IPS DF 6.9 (cell line): Measurements from ENCODE around the gene GATA5.

Experiments used
- DNase-seq: peaks from one replicate; pipeline ENCODE4 v3.0.0-alpha.2; 2013; ENCODE audit warnings: low read depth, low spot score
- H3K27ac ChIP-seq: one replicate; pipeline ENCODE4 v1.5.1; 2013; ENCODE audit warnings: low read length, control low read depth
- H3K27me3 ChIP-seq: 2 replicates; pipeline ENCODE4 v1.6.1; 2013; ENCODE audit warnings: mild to moderate bottlenecking, low read length; ENCODE audit not compliant: control insufficient read depth, insufficient read depth
- H3K36me3 ChIP-seq: 2 replicates; pipeline ENCODE4 v1.6.1; 2013; ENCODE audit warnings: low read length; ENCODE audit not compliant: control insufficient read depth, insufficient read depth
- H3K4me1 ChIP-seq: 2 replicates; pipeline ENCODE4 v1.6.1; 2013; ENCODE audit warnings: low read length; ENCODE audit not compliant: control insufficient read depth, insufficient read depth
- H3K4me3 ChIP-seq: 2 replicates; pipeline ENCODE4 v1.5.1; 2013; ENCODE audit warnings: mild to moderate bottlenecking, low read length
- H3K9me3 ChIP-seq: 2 replicates; pipeline ENCODE4 v1.6.1; 2013; ENCODE audit warnings: low read length, inconsistent platforms; ENCODE audit not compliant: control insufficient read depth, insufficient read depth
- WGBS: extraction: QIAGEN DNeasy Blood & Tissue Kit; methylation state at CpG from one replicate; pipeline ENCODE4 v1.1.7; 2013; ENCODE audit warnings: mixed read lengths, missing lambda C conversion rate; ENCODE audit not compliant: insufficient read length, insufficient coverage; 5-methylcytosine and 5-hydroxymethylcytosine counted together

Gene GATA5

DNA sequence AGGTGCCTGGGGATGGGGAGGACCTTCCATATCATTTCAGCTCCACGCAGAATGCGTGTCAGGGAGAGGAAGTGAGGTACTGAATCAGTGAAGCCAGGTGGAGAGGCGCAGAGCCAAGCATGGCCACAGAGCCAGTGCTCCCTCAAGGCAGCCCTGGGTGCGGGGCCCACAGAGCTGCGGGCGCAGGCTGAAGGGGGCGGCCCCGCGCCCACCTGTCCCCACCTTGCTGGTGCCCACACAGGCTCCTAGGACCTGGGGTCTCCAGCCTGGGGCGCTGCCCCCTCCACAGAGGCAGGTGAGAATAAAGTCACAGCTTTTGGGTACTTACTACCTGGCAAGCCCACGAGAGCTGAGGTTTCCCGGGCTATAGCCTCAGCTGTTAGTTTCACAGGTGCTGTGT lies 40.0 kb upstream of the GATA5 start:
- no peak for DNase-seq
- WGBS, result no CpG with 5 or more reads among the region's 12 CpGs
- no peaks in the 10 kb centered on the region for H3K27me3 ChIP-seq

DNA sequence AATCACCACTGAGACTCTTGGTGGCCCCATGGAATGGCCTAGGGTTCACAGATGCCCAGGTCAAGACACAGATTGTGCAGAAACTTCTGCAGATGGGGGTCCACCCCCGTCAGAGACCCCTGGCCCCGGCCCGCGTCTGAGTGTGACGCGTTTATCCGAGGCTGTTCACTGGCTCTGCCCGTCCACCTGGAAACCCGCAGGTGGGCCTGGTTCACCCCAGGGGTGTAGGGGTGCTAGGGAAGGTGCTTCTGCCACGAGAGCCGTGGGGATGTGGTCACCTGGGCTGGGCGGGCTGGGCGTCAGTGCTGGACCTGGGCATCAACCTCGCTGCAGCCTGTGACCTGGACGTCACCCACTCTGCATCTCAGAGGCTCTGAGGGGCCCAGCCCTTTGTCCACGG lies 39.5 kb upstream of the GATA5 start:
- Histone ChIP-seq H3K27ac (no peak overlapping the region), H3K9me3 (no peaks in the 10 kb centered on the region), H3K4me1 (peaks cover 1% of the 10 kb centered on the region; the same call in 1 of the 2 replicates), H3K27me3 (no peaks in the 10 kb centered on the region), H3K4me3 (no peak overlapping the region), H3K36me3 (no peaks in the 10 kb centered on the region)
- WGBS, result no CpG with 5 or more reads among the region's 16 CpGs
- DNase-seq, result no peak

More for the DNA sequence above, 40.0 kb upstream of the GATA5 start:
- Histone ChIP-seq H3K4me3 (no peak overlapping the region), H3K4me1 (peaks cover 1% of the 10 kb centered on the region; the same call in 1 of the 2 replicates), H3K36me3 (no peaks in the 10 kb centered on the region), H3K27ac (no peak overlapping the region), H3K9me3 (no peaks in the 10 kb centered on the region)

DNA sequence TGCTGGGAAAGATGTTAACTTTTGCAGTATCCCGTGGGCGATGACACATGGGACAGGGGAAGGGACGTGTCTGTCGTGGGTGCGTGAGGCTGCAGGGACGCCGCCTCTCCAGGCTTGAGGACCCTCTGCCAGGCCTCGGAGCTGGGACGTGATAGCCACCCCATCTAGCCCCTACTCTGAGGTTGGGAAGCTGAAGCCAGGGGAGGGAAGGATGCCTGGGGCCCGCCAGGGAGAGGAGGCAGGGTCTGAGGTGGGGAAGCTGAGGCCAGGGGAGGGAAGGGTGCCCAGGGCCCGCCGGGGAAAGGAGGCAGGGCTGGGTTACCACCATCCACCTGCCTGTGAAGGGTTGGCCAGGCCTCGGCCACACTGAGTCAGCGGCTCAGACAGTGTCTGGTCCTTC lies 38.2 kb upstream of the GATA5 start:
- H3K27me3 ChIP-seq, result no peaks in the 10 kb centered on the region
- H3K4me1 ChIP-seq, result peaks cover 1% of the 10 kb centered on the region; the same call in 1 of the 2 replicates
- no peak overlapping the region for H3K27ac ChIP-seq
- no peak overlapping the region; the same call in 1 of the 2 replicates for H3K4me3 ChIP-seq
- DNase-seq, result no peak
- no peaks in the 10 kb centered on the region for H3K36me3 ChIP-seq
- no peaks in the 10 kb centered on the region for H3K9me3 ChIP-seq
- WGBS, result no CpG with 5 or more reads among the region's 14 CpGs

DNA sequence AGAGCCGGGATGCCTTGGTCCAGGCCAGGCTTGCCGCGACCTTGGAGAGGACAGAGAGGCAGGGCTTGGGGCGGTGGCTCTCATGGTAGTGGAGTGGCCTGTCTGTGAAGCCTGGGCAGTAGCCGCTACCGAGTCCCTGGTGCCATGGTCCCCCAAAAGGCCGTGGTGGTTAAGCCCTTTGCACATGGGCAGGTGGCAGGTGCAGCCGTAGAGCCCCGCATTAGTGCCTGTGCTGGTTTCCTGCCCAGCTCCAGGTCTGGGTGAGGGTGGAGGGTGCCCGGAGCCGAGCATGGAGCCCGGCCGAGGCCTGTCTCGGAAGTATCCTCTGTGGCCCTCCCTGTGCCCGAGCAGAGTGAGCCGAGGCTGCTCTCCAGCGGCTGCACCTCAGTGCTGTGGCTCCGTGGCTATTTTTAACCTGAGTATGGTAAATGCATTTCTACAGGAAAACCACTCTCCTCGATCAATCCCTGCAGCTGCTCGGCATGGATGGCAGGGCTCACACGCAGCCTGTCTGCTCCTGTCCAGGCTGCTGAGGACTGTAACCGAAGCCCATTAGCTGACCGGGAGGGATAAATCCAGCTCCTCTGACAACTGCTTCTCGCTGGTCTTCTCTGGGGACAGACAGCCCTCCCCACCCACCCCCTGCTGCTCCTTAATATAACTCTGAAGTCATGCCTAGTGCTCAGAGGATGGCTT lies 36.3 kb upstream of the GATA5 start:
- H3K36me3 ChIP-seq, result no peaks in the 10 kb centered on the region
- no peak overlapping the region for H3K27ac ChIP-seq
- no peaks in the 10 kb centered on the region for H3K27me3 ChIP-seq
- H3K9me3 ChIP-seq, result no peaks in the 10 kb centered on the region
- peaks cover 1% of the 10 kb centered on the region; the same call in 1 of the 2 replicates for H3K4me1 ChIP-seq
- no CpG with 5 or more reads among the region's 24 CpGs for WGBS
- H3K4me3 ChIP-seq, result no peak overlapping the region; the same call in 1 of the 2 replicates
- no peak for DNase-seq

DNA sequence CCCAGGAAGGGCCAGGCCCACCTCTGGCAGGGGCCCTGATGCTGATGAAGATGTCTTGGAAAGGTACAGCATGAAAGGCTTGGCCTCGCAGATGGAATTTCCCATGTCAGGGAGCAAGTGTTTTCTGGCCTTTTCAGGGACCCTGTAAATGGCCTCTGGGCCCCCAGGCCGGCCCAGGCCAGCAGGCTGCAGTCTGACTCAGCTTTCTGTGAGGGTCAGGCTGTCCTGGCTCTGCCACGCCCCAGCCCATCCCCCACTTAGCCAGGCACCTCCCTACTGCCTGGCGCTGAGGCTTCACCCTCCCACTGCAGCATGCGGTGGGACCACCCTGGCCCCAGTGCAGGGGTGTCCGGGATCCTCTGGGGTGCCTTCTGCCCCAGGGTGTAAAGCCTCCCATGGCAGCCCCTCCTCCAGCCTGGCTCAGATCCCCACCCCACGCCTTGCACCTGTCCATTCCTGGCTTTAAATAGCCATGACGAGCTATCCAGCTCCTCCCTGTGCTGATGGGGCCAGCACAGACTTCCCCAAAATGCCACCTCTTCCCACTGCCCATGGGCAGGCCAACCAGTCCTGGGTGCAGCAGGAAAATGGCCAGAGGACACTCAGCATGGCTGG lies 35.6 kb upstream of the GATA5 start:
- peaks cover 1% of the 10 kb centered on the region; the same call in 1 of the 2 replicates for H3K4me1 ChIP-seq
- no CpG with 5 or more reads among the region's 8 CpGs for WGBS

DNA sequence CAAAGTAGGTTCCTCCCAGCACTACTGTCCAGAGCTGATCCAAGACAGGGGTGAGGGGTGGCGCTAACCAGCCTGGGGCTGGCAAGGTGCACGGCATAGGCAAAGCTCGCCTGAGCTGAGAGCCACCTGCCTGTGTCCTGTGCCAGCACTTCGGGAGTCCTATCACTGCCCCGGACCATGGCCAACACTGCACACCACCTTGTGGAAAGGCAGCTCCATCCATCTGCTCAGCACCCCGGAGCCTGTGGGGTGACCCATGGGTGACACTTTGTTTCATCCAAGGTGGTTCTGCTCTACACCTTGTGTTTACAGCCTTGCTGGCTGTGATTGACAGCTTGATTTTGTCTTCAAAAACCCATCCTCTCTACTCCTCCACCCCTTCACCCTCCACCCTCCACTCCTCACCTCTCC lies 32.9 kb upstream of the GATA5 start:
- Histone ChIP-seq H3K36me3 (no peaks in the 10 kb centered on the region), H3K9me3 (no peaks in the 10 kb centered on the region), H3K4me1 (peaks cover 1% of the 10 kb centered on the region; the same call in 1 of the 2 replicates), H3K4me3 (no peak overlapping the region), H3K27ac (no peak overlapping the region), H3K27me3 (no peaks in the 10 kb centered on the region)
- no peak for DNase-seq
- WGBS, result no CpG with 5 or more reads among the region's 6 CpGs

More for the DNA sequence above, 35.6 kb upstream of the GATA5 start:
- Histone ChIP-seq H3K36me3 (no peaks in the 10 kb centered on the region), H3K27ac (no peak overlapping the region), H3K27me3 (no peaks in the 10 kb centered on the region), H3K9me3 (no peaks in the 10 kb centered on the region), H3K4me3 (no peak overlapping the region; the same call in 1 of the 2 replicates)
- no peak for DNase-seq

DNA sequence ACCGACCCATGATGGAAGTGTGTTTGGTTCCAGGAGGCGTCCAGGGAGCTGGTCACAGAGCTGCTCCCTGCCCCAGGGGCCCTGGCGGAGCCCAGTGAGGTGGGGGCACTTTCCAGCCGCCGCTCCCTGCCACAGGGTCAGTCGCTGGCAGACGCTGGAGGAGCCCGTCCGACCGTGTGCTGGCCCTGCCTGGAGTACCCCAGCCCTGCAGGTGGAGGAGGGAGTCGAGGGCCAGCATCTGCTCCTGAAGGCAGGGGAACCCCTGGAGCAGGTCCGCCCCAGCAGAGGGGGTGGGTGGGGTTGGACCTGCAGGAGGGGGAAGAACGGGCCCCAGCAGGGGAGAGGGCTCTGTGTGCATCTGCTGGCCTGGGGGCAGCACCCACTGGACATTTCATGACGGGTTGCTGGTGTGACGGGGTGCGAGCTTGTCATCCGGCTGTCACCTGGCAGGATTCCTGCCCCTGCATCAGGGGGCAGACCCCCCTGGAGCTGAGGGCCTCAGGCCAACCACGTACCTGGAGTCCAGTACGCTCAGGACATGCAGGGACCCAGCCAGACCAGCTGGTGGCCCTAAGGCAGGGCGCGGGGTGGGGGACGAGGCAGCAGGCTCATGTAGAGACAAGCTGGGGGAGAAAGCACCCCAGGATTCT lies 32.3 kb upstream of the GATA5 start:
- H3K27me3 ChIP-seq, result no peaks in the 10 kb centered on the region
- no CpG with 5 or more reads among the region's 22 CpGs for WGBS
- no peak overlapping the region for H3K4me3 ChIP-seq
- peaks cover 1% of the 10 kb centered on the region; the same call in 1 of the 2 replicates for H3K4me1 ChIP-seq
- H3K9me3 ChIP-seq, result no peaks in the 10 kb centered on the region
- H3K27ac ChIP-seq, result no peak overlapping the region
- no peaks in the 10 kb centered on the region for H3K36me3 ChIP-seq
- DNase-seq, result no peak

DNA sequence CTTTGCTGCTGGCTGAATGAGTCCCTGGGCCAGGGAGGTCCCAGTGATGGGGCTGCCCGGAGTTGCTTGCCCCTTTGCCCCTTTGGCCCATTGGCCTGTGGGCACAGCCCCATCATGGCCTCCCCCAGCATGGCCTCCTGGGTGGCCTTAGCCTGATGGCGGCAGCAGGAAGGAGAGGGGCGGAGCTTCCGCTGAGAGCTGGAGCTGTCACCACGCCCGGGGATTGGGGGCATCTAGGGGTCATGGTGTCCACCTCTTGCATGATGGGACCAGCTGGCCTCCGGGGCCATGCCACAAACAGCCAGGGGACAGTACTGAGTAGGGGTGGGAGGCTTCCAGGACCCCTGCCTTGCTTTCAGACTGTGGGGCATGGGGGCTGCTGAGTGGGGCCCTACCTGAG lies 31.5 kb upstream of the GATA5 start:
- H3K27ac ChIP-seq, result no peak overlapping the region
- WGBS, result no CpG with 5 or more reads among the region's 7 CpGs

DNA sequence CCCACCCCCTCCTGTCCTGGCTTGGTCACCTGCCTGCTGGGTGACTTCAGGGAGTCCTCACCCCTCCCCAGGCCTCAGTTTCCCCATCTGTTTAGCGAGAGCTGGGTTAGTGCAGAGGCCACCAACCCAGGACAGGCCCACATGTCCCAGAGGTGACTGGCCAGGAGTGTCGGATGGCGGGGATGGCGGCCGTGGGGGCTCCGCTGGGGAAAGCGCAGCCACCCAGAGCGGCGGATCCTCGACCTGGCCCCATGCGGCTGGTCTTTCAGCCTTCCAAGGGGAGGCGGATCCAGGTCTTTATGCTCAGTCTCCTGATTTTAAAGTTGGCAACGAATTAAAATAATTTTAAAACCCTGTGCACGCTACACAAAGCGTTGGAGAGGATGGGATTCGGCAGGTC lies 31.0 kb upstream of the GATA5 start:
- DNase-seq, result no peak
- Histone ChIP-seq H3K36me3 (no peaks in the 10 kb centered on the region), H3K4me1 (peaks cover 1% of the 10 kb centered on the region; the same call in 1 of the 2 replicates), H3K4me3 (no peak overlapping the region), H3K9me3 (no peaks in the 10 kb centered on the region), H3K27me3 (no peaks in the 10 kb centered on the region), H3K27ac (no peak overlapping the region)
- no CpG with 5 or more reads among the region's 16 CpGs for WGBS

More for the DNA sequence above, 31.5 kb upstream of the GATA5 start:
- no peak overlapping the region for H3K4me3 ChIP-seq
- H3K27me3 ChIP-seq, result no peaks in the 10 kb centered on the region
- peaks cover 1% of the 10 kb centered on the region; the same call in 1 of the 2 replicates for H3K4me1 ChIP-seq
- DNase-seq, result no peak
- H3K9me3 ChIP-seq, result no peaks in the 10 kb centered on the region
- no peaks in the 10 kb centered on the region for H3K36me3 ChIP-seq

DNA sequence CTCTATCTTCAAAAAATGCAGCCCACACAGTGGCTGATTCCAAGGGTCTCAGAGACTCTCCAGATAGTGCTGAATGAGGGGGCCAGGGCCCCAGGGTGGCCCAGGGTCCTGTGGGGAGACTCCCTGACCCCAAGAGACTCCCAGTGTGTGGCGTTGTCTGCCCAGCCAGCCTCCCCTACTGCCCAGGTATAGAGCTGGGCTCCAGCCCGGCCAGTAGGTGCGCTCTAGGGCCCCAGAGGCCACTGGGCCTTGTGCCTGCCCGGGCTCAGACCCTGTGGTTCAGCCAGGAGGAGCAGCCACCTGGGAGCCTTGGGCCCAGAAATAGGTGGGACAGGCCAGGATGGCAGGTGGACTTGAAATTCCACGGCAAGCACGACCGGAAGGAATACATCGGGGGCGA lies 30.3 kb upstream of the GATA5 start:
- DNase-seq, result no peak
- no peaks in the 10 kb centered on the region for H3K27me3 ChIP-seq
- H3K36me3 ChIP-seq, result no peaks in the 10 kb centered on the region
- WGBS, result no CpG with 5 or more reads among the region's 9 CpGs
- no peak overlapping the region for H3K4me3 ChIP-seq
- H3K4me1 ChIP-seq, result no peaks in the 10 kb centered on the region; the same call in 1 of the 2 replicates
- no peak overlapping the region for H3K27ac ChIP-seq
- H3K9me3 ChIP-seq, result no peaks in the 10 kb centered on the region
